GM21576 (cell line): ENCODE results near the gene ADAMTS4.

Experiments used
- ATAC-seq: cut with Tn5 transposase; IDR thresholded peaks from one replicate; pipeline ENCODE4 v1.9.1; 2021; ENCODE audit warnings: mild to moderate bottlenecking, moderate library complexity; ENCODE audit not compliant: unreplicated experiment

The ADAMTS4 gene

DNA sequence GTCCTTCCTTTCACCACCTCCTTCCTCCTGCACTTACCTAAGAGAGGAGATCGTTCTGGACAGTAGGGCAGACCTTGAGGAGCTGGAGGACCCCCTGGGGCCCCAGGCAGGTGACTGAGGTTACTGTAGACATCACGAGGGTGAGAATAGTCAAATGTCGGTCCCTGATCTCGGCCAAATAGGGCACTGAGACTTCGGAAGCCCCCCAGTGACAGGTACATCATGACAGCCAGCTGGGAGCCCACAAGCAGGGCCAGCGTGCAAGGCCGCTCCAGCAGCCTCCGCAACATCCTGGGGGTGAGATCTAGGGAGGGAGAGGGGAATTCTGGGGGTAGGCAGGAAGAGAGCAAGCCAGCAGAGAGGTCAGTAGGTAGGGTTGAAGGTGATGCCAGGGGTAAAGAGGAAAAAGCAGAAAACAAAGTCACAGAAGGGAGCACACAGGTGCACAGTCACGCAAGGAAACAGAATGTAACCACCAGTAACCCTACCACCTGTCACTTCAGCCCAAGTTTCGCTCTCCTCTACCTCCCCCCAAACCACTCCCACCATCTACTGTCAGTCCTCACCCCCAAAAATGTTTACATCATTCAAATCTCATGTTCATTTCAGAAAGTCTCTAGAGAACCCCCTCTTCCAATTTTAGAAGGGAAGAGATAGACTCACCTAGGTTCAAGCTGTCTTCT, 22.9 kb downstream of the ADAMTS4 start:
- ATAC-seq, result no peak

DNA sequence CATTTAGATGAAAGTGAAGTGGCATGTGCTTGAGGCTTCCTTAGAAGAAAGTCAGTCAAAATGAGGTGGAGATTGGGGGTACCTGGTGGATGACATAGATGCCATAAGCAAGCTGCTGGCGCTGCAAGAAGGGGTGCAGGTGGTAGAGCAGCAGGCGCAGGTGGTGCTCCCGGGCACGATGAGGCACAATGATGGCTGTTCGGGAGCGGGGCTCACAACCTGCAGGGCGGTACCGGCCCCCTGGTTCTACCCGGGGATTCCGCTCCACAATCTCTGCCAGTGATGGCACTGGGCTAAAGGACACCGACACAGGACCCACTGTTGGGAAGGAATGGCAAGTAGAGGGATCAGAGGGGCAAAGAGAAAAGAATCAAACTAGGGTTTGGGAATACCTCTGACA, 23.9 kb downstream of the ADAMTS4 start:
- no peak for ATAC-seq

DNA sequence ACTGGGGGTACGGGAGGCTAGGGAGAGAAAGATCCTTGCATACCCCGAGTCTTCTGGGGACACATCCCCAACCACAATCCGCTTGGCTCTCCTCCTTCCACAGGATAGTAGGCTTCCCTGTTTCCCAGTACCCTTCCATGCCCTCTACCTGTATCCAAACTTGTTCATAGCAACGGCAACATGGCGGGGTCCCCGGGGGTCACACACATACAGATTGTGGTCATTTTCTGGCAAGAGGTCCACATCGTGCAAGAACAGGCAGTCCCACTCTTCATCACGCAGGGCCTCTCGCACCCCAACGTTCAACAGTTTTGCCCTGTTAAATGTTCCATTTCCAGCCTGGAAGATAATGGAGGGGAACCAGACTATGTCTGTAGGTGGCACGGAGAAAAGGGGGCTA, 25.1 kb downstream of the ADAMTS4 start:
- no peak for ATAC-seq

DNA sequence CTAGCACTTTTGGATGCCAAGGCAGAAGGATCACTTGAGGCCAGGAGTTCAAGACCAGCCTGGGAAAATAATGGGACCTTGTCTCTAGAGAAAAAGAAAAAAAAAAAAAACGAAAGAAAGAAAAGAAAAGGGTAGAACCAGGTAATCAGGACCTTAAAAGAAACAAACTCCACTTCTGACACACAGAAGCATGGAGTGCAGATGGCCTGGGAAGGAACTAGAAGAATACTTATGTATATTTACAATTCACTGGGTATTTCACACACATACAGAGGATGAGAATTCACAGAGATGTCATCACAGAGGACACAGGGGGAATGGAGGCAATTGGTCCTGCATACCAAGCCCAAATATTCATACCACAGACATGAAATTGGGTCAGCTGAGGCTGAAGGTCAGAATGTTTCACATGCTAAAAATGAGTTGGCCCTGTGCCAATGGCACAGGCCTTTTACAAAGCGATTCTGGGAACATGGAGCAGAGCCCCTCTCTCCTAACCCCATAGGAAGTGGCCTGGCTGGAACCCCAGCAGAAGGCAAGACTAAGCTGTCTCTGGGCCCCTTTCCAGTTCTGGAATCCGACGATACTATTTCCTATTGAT, 26.0 kb downstream of the ADAMTS4 start:
- no peak for ATAC-seq

DNA sequence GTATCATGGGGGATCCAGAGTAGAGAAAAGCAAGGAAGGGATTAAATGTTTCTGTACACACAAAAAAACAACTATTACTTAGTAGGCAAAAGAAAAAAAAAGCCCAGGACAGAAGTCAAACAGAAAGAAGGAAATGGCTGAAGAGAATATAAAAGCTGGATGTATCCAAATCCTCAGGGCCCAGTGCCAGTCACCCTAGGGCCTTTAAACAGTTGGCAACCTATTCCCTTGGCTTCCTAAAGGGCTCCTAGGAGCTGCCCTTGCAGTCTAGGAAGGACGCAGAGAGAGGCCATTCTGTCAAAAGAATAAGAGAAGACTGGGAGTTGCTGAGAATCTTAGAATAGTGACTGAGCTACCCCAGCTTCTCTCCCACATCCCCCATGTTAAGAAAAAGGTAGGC, 26.5 kb downstream of the ADAMTS4 start:
- no peak for ATAC-seq

DNA sequence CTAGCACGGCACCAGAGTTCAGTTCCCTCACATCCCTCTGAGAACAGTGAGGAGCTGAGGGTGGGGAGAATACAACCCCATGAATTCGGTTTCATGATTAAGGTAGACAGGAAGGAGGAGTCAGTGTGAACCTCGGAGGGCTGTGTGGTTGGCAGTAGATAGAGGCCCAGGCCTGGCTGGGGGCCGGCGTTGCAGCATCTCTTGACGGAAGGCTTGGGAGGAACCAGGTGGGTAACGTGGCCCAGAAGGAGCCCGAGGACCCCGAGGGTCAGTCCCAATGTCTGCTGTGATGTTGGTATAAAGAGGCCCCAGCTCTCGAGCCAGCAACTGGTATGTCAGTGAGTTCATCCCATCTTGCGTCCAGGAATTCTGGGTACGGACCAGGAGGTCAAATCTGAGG, 27.2 kb downstream of the ADAMTS4 start:
- no peak for ATAC-seq

DNA sequence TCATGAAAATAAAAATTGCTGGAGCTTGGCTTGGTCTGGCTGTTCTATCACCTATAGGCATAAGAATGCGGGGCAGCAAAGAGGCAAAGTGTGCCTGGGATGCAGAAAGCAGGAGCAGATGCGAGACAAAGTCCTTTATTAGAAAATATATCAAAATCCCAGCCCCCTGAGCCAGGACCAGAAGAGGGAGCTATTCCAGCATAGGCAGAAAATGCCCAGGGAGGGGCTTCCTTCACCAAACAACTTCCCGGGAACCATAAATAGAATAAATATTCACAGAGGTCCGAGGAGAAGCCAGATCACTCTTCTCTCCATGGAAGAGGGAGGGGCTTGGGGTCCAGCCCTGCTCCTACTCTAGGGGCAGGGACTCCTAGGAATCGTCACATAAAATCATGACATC, 27.7 kb downstream of the ADAMTS4 start:
- ATAC-seq, result no peak

DNA sequence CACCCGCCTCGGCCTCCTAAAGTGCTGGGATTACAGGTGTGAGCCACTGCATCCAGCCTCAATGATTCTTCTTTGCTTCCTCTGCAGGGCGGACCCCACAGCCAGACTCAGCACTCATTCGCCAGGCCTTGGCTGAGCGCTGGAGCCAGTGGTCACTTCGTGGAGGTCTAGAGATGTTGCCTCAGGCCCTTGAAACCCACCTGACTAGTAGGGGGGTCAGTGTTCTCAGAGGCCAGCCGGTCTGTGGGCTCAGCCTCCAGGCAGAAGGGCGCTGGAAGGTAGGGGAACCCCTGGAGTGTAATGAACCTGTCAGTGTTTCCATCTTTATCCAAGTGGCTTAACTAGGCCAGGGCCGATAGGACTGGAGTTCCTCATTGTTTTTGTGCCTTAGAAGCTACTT, 29.9 kb downstream of the ADAMTS4 start:
- no peak for ATAC-seq

DNA sequence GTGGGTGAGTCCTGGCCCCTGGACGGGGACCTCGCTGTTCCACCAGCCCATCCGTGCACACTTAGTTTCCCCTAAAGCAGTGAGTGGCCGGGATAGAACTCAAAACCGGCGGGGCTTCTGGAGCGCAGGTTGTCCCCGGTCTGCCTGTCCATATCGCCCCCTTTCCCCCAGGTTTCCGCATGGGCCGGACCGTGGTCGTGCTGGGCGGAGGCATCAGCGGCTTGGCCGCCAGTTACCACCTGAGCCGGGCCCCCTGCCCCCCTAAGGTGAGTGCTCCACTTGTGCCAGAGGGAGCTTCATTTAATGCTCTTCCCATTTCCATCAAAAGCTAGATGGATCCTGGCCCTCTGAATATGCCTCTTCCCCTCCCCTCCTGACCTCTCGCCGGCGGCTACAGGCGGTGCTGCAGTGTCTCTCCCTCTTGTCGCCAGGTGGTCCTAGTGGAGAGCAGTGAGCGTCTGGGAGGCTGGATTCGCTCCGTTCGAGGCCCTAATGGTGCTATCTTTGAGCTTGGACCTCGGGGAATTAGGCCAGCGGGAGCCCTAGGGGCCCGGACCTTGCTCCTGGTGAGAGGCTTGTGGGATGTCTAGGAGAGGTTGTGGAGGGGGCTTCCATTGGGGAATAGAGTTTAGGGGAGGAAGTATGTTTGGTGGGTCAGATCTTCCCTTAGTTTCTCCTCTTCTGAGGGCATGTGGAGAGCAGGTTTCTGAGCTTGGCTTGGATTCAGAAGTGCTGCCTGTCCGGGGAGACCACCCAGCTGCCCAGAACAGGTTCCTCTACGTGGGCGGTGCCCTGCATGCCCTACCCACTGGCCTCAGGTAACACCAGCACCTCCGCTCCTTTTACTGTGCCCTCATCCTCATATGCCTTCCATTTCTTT, 31.9 kb downstream of the ADAMTS4 start:
- peak; percentile 1 for ATAC-seq

DNA sequence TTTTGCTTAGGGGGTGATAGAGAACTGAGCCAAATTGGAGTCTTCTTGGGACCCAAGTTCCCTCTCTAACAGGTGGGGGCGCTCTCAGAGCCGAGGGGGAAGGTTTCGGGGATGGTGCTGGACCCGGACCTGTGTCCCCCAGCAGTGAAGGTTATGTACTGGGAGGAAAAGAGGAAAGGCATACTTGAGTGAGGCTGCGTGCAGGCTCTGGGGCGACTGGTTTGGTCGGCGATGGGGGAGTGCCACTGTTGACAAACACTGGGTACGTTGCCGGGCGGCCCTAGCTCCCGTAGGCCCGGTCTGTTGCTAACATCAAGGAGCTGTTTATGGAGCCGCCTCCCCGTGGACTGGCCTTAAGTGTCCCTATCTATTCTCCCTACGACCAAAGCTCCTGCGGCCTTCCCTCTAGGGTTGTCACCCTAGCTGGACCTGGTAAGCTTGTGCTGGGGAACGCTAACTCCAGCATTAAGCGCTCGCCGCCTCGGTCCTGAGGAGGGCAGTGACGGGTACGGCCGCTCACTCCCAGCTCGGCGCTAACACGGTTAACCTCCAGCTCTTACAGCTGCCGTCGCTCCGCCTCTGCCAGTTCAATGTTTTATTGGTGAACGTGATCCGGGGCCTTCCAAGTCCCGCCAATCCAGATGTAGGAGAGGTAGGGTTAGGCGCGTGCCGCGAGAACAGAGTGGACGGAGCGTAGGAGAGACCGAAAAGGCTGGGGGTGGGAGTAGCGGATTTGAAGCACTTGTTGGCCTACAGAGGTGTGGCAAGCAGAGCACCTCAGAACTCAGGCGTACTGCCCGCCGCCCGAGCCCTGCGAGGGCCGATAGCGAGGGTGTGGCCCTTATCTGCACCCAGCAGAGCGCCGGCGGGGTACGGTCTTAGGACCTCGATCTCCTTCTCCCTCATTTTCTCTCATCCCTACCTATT, 32.8 kb downstream of the ADAMTS4 start, which contains the start of gene PPOX:
Gene PPOX, plus strand, starts transcription at position 685 of the 927 bp plus-strand sequence. CDS start 422 bp downstream, outside the sequence.
- peak; percentile 91 for ATAC-seq

DNA sequence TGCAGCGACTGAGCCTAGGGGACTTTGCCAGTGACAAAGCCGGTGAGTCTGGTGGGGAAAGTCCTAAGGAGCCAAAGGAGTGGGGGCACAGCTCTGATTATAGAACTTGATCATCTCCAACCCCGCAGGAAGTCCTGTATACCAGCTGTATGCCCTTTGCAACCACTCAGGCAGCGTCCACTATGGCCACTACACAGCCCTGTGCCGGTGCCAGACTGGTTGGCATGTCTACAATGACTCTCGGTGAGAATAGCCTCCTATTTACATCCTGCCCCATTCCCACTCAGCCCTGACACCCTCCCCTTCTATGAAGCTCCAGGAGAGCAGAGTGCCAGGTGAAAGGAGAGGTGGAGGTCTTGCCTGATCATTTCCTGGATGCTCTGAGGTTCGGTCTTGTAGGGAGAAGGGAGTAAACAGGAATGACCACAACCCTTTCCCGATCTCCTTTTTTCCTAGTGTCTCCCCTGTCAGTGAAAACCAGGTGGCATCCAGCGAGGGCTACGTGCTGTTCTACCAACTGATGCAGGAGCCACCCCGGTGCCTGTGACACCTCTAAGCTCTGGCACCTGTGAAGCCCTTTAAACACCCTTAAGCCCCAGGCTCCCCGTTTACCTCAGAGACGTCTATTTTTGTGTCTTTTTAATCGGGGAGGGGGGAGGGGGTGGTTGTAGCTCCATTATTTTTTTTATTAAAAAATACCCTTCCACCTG, 33.8 kb downstream of the ADAMTS4 start:
- no peak for ATAC-seq

DNA sequence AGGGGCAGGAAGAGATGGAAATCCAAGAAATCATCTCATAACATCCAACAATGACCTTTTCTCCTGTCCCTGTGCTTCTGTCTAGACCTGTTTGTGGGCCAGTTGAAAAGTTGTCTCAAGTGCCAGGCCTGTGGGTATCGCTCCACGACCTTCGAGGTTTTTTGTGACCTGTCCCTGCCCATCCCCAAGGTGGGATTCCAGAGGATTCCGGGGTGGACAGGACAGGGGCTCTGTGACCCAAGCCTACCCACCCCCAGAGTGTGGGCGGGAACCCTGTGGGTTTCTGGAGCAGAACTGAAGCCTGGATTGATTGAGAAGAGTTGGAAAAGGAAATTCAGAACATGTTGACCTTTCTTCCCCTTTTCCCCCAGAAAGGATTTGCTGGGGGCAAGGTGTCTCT, 35.1 kb downstream of the ADAMTS4 start:
- ATAC-seq, result no peak

DNA sequence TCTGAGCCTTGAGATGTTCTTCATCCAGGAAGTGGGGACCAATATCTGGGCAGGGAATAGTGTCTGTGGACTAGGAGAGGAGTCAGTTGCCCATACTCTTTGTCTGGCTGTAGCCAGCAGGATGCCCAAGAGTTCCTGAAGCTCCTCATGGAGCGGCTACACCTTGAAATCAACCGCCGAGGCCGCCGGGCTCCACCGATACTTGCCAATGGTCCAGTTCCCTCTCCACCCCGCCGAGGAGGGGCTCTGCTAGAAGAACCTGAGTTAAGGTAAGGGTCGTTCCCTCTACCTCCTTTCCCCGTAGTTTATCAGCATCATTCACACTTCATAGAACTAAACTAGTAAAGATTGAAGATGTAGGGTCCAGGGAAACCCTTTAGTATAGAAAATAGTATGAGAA, 36.0 kb downstream of the ADAMTS4 start:
- no peak for ATAC-seq

DNA sequence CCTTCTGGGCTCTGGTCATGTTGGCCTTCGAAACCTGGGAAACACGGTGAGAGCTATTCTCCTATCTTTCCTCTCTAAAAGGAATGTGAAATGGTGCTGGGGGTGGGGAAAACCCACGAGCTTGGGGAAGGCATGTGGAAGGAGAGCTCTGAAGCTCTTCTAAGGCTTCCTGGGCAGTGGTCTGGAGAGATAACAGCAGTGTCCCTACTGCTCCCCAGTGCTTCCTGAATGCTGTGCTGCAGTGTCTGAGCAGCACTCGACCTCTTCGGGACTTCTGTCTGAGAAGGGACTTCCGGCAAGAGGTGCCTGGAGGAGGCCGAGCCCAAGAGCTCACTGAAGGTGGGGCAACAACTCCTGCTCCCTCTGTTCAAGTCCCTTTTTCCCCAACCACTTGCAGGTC, 36.8 kb downstream of the ADAMTS4 start:
- ATAC-seq, result no peak

DNA sequence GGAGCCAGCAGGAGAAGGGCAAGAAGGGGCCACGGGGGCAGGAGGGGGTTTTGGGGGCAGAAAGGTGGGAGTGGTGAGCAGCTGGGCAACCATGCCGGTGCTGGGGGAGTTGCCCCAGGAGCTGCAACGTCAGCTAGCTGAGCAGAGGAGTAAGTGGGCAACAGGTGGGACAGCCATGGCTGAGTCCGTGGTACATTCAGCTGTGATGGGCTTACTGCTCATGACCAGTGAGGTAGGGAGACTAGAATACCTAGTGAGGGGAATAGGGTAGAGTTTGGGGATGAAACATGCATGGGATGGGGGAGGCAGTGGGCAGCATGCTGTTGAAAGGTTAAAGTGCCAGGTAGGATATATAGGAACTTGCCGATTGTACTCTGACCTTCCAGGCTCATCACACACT, 37.2 kb downstream of the ADAMTS4 start:
- no peak for ATAC-seq

DNA sequence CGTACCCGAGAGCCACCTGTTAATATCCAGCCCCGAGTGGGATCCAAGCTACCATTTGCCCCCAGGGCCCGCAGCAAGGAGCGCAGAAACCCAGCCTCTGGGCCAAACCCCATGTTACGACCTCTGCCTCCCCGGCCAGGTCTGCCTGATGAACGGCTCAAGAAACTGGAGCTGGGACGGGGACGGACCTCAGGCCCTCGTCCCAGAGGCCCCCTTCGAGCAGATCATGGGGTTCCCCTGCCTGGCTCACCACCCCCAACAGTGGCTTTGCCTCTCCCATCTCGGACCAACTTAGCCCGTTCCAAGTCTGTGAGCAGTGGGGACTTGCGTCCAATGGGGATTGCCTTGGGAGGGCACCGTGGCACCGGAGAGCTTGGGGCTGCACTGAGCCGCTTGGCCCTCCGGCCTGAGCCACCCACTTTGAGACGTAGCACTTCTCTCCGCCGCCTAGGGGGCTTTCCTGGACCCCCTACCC, 38.1 kb downstream of the ADAMTS4 start:
- no peak for ATAC-seq

DNA sequence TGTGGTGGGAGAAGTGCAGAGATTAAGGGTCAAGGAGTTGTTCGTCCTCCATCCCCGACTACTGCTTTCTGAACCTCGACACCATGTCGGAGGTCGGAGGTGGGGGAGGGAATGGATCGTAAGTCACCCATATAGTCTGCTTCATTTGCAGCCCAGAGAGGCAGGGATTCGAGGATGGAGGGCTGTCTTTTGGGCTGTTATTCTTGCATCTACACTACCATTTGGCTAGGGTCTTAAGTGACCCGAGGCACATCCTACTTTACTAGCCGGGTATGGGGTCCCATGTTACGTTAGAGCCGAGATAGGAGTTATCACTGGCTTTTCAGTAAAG, 39.0 kb downstream of the ADAMTS4 start:
- no peak for ATAC-seq

DNA sequence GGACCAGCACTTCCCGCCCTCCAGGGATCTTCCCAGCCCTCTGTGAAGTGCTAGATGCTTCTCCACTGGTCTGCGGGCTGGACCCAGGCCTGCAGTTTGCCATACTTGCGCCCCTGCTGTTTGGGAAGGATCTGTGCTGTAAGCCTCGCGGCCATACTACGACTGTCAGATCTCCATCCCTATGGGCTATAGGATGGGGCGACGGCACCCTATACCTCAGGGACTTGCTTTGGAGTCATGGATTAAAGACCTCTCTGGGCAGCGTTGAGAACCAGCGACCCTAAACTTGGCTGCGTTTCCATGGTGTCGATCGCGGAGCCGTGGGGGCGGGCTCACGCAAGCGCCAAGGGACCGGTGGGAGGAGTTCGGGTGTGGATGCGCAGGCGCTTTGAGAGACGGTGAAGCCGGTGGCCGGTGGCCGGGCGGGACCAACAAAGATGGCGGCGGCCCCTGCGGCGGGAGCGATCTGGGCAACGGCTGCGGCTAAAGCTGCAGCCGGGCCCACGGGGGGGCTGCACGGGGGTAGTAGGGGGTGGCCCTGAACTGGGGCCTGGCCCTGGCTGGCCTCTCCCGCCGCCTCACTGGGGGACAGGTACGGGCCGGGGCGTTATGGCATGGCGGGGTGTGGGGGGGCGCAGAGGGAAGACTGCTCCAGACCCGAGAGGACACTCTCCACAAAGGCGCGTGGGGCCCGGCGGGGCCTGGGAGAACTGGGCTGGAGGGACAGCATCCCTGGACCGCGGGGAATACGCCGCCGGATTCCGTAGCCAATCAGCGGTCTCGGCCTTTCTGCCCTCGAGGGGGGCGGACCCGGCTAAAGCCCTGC, 39.6 kb downstream of the ADAMTS4 start, which contains the start of gene USP21:
Gene USP21, plus strand, starts transcription at position 414 of the 826 bp plus-strand sequence. CDS start 1,141 bp downstream, outside the sequence.
- peak; percentile 79 for ATAC-seq
